Activated T-helper 17 cell treated with anti-CD3 and anti-CD28 coated beads, Interleukin-2, amount 50 U/mL, for 72 hours (primary cell): ENCODE measurements around the gene PDYN. TPM values are rescaled to one million over a fixed set of nuclear protein-coding genes. Genes with fewer than 3 reads are reported as not detected.

ENCODE experiments used
- ATAC-seq: fragments of 150-1000 bp; cut with Tn5 transposase; replicated peaks from 2 replicates; pipeline ENCODE4 v1.10.0; 2021; ENCODE audit warnings: mild to moderate bottlenecking, moderate library complexity
- H3K27ac Mint-ChIP-seq: one replicate; pipeline ENCODE4 v1.8.0; 2022; ENCODE audit warnings: mixed read lengths
- H3K27me3 Mint-ChIP-seq: one replicate; pipeline ENCODE4 v1.8.0; 2022; ENCODE audit warnings: mixed read lengths
- H3K36me3 Mint-ChIP-seq: one replicate; pipeline ENCODE4 v1.8.0; 2022; ENCODE audit warnings: low read depth, mild to moderate bottlenecking, mixed read lengths
- H3K4me1 Mint-ChIP-seq: one replicate; pipeline ENCODE4 v1.8.0; 2022; ENCODE audit warnings: mixed read lengths
- H3K4me3 Mint-ChIP-seq: one replicate; pipeline ENCODE4 v1.8.0; 2022; ENCODE audit warnings: mild to moderate bottlenecking, mixed read lengths
- H3K9me3 Mint-ChIP-seq: one replicate; pipeline ENCODE4 v1.8.0; 2022; ENCODE audit warnings: mixed read lengths
- total RNA-seq, 2 donors: library from RNA; stranded (reverse); gene quantifications; one replicate each; pipeline ENCODE4 v1.2.3, GENCODE V29; 2022

The PDYN gene
- total RNA-seq, 2 donors from 2014 or later = not detected

- Mint-ChIP-seq H3K4me3 (no peak overlapping the region), H3K36me3 (no peaks in the 10 kb centered on the region), H3K9me3 (peaks cover 3% of the 10 kb centered on the region), H3K27ac (no peak overlapping the region), H3K4me1 (no peaks in the 10 kb centered on the region), H3K27me3 (peaks cover 25% of the 10 kb centered on the region)
- ATAC-seq = no peak
Measured at GRCh38 chr20:2002365-2002764, 8.5 kb upstream of the PDYN start.

DNA sequence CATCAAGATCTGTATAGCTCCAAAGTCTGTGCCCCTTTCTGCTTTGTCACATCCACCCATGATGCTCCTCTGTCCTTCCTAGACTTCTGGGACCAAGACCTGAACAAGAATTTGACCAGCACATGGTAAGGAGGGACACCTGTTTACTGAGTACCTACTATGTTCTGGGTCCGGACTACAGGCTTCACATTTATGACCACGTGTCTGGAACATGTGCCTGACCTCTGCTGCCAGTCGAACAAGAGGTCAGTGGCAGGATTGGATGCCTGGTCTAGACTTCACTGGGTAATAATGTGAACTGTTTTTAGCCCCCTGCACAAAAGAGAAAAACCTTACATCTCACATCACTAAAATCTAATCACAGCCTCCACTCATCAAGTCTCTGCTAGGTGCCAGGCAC is 7.3 kb upstream of the PDYN start:
- Mint-ChIP-seq H3K9me3 (peaks cover 3% of the 10 kb centered on the region), H3K36me3 (no peaks in the 10 kb centered on the region), H3K4me1 (no peaks in the 10 kb centered on the region), H3K4me3 (no peak overlapping the region), H3K27ac (no peak overlapping the region), H3K27me3 (peaks cover 35% of the 10 kb centered on the region)
- ATAC-seq = no peak

GRCh38 chr20:2000285-2000684 is 6.4 kb upstream of the PDYN start:
- H3K27me3 Mint-ChIP-seq = peaks cover 37% of the 10 kb centered on the region
- no peaks in the 10 kb centered on the region for H3K36me3 Mint-ChIP-seq
- no peak overlapping the region for H3K4me3 Mint-ChIP-seq
- no peak for ATAC-seq
- no peak overlapping the region for H3K27ac Mint-ChIP-seq
- no peaks in the 10 kb centered on the region for H3K4me1 Mint-ChIP-seq
- peaks cover 3% of the 10 kb centered on the region for H3K9me3 Mint-ChIP-seq

GRCh38 chr20:1998715-1999114 is 4.9 kb upstream of the PDYN start:
- peaks cover 3% of the 10 kb centered on the region for H3K9me3 Mint-ChIP-seq
- no peaks in the 10 kb centered on the region for H3K36me3 Mint-ChIP-seq
- no peak for ATAC-seq
- no peak overlapping the region for H3K4me3 Mint-ChIP-seq
- peaks cover 45% of the 10 kb centered on the region for H3K27me3 Mint-ChIP-seq
- no peaks in the 10 kb centered on the region for H3K4me1 Mint-ChIP-seq
- no peak overlapping the region for H3K27ac Mint-ChIP-seq

DNA sequence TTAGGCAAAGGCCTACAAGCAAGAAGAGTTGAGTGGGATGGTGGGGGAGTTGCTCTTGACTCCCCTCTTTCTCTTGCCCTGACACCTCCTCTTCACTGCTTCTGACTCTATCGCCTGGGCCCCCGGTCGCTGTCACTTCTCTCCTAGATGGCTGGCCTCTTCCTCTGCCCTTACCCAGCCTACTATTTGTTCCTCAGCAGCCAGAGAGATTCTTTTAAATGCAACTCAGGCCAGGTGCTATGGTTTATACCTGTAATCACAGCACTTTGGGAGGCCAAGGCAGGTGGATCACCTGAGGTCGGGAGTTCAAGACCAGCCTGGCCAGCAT is 4.3 kb upstream of the PDYN start:
- Mint-ChIP-seq H3K27me3 (peaks cover 49% of the 10 kb centered on the region), H3K36me3 (no peaks in the 10 kb centered on the region), H3K4me3 (no peak overlapping the region), H3K9me3 (peaks cover 3% of the 10 kb centered on the region), H3K27ac (no peak overlapping the region), H3K4me1 (no peaks in the 10 kb centered on the region)
- no peak for ATAC-seq

- Mint-ChIP-seq H3K4me3 (no peak overlapping the region), H3K27ac (no peak overlapping the region), H3K27me3 (peaks cover 54% of the 10 kb centered on the region), H3K4me1 (no peaks in the 10 kb centered on the region), H3K36me3 (no peaks in the 10 kb centered on the region), H3K9me3 (peaks cover 3% of the 10 kb centered on the region)
- ATAC-seq = no peak
Measured at GRCh38 chr20:1997483-1998192, 3.8 kb upstream of the PDYN start.

DNA sequence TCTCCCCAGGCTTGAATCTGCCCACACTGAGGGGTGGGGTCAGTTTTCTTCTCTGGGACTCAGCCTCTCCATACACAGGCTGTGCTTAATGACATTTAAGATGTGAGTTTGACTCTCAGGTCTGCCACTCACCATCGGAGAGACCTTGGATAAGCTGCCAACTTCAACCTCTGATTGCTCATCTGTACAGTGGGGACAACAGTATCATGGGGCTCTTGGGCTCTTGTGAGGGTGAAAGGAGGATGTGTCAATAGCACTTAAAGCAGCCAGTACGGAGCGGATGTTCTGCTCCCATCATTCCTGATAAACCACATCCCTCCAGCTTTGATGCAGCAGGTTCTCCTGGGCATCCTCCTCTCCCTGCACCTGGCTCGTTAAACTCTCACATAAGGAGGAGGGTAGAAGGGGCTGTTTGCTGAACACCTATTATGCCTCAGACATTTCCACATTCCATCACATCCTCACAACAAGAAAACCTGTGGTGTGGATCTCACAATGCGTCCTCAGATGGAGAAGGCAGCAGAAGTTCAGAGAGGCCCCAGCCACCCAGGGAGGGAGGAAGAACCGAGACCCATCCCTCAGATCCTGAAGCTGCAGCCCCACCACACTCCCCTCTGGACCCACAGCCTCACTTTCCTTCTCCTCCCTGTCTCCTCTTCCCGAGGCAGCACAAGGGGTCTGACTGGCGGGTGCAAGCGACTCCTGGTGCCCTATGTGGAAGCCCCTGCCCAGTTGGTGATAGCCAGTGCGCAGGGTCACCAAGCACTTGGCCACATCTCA is 1.9 kb upstream of the PDYN start:
- H3K4me3 Mint-ChIP-seq = no peak overlapping the region
- no peaks in the 10 kb centered on the region for H3K36me3 Mint-ChIP-seq
- H3K27me3 Mint-ChIP-seq = peaks cover 52% of the 10 kb centered on the region
- peaks cover 3% of the 10 kb centered on the region for H3K9me3 Mint-ChIP-seq
- no peaks in the 10 kb centered on the region for H3K4me1 Mint-ChIP-seq
- no peak for ATAC-seq
- H3K27ac Mint-ChIP-seq = no peak overlapping the region

GRCh38 chr20:1994627-1995026 is 769 bp upstream of the PDYN start:
- no peaks in the 10 kb centered on the region for H3K4me1 Mint-ChIP-seq
- H3K9me3 Mint-ChIP-seq = peaks cover 3% of the 10 kb centered on the region
- H3K27me3 Mint-ChIP-seq = peaks cover 58% of the 10 kb centered on the region

GRCh38 chr20:1992359-1993110 is 1.3 kb downstream of the PDYN start:
- Mint-ChIP-seq H3K4me1 (no peaks in the 10 kb centered on the region), H3K9me3 (no peaks in the 10 kb centered on the region), H3K4me3 (no peak overlapping the region), H3K36me3 (no peaks in the 10 kb centered on the region), H3K27me3 (peaks cover 48% of the 10 kb centered on the region), H3K27ac (no peak overlapping the region)
- no peak for ATAC-seq

More at GRCh38 chr20:1994627-1995026, 769 bp upstream of the PDYN start:
- H3K4me3 Mint-ChIP-seq = no peak overlapping the region
- no peak overlapping the region for H3K27ac Mint-ChIP-seq
- no peak for ATAC-seq
- no peaks in the 10 kb centered on the region for H3K36me3 Mint-ChIP-seq

- Mint-ChIP-seq H3K4me1 (no peaks in the 10 kb centered on the region), H3K9me3 (no peaks in the 10 kb centered on the region), H3K27ac (no peak overlapping the region), H3K4me3 (no peak overlapping the region), H3K27me3 (peaks cover 45% of the 10 kb centered on the region), H3K36me3 (no peaks in the 10 kb centered on the region)
- ATAC-seq = no peak
Measured at GRCh38 chr20:1987826-1988225, 6.0 kb downstream of the PDYN start.

DNA sequence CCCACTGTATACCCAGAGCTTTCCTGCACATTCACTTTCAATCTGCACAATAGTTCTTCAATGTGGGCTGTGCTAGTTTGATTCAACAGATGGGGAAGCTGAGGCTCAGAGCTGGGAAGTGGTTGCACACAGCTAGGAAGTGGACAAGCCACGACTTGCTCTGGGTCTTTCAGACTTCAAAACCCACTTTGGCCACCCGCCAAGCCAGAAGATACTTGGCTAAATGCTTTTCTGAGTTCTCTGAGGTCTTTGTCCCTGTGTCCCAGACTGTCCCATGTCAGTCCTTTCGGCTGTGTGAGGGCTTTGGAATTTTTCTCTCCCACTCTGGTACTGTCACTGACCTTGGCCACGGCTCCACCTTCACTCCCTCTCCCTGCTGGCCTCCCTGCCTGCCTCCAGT is 10.6 kb downstream of the PDYN start:
- no peak for ATAC-seq
- no peaks in the 10 kb centered on the region for H3K4me1 Mint-ChIP-seq
- peaks cover 44% of the 10 kb centered on the region for H3K27me3 Mint-ChIP-seq
- no peaks in the 10 kb centered on the region for H3K9me3 Mint-ChIP-seq
- no peak overlapping the region for H3K27ac Mint-ChIP-seq
- H3K4me3 Mint-ChIP-seq = no peak overlapping the region
- no peaks in the 10 kb centered on the region for H3K36me3 Mint-ChIP-seq

- Mint-ChIP-seq H3K4me3 (no peak overlapping the region), H3K4me1 (no peaks in the 10 kb centered on the region), H3K9me3 (no peaks in the 10 kb centered on the region), H3K27ac (no peak overlapping the region), H3K36me3 (no peaks in the 10 kb centered on the region), H3K27me3 (peaks cover 49% of the 10 kb centered on the region)
- ATAC-seq = no peak
Measured at GRCh38 chr20:1982686-1983085, 11.2 kb downstream of the PDYN start.

GRCh38 chr20:1979106-1979778 is 14.6 kb downstream of the PDYN start:
- Mint-ChIP-seq H3K9me3 (no peaks in the 10 kb centered on the region), H3K4me1 (no peaks in the 10 kb centered on the region), H3K27me3 (peaks cover 44% of the 10 kb centered on the region), H3K27ac (no peak overlapping the region), H3K4me3 (no peak overlapping the region), H3K36me3 (no peaks in the 10 kb centered on the region)
- ATAC-seq = no peak

DNA sequence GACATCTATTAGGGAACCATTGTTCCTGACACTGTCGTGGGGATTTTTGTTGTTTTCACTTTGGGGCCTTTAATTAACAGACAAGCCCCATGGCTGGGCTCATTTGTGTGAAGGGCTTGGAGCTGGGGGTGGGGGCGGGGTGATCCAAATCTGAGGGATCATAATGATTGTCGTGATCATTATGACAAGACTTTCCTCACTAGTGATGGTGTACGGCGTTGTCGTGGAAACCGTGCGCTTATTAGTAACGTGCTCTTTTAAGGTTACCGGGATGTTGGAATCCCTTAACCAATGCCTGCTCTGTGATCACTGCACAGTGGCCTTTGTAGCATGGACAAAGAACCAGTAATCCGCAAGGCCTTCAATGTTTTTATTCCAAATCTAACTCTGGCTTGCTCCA is 18.6 kb downstream of the PDYN start:
- no peaks in the 10 kb centered on the region for H3K4me1 Mint-ChIP-seq
- H3K27me3 Mint-ChIP-seq = peaks cover 40% of the 10 kb centered on the region
- no peaks in the 10 kb centered on the region for H3K9me3 Mint-ChIP-seq
- no peak overlapping the region for H3K27ac Mint-ChIP-seq
- H3K36me3 Mint-ChIP-seq = no peaks in the 10 kb centered on the region
- no peak for ATAC-seq
- no peak overlapping the region for H3K4me3 Mint-ChIP-seq
